Kidney (tissue), 14 donors: ENCODE data around the gene COX7A2. TPM values are rescaled to one million over a fixed set of nuclear protein-coding genes. Genes with fewer than 3 reads are reported as not detected.

Experiments
- DNase-seq, 5 donors: peaks; one replicate each; pipeline ENCODE4 v3.0.0-alpha.2; 2013 to 2020
- FAIRE-seq: peaks from 2 replicates; lab custom pipeline; 2012; peaks lifted over from hg19 to GRCh38; lab: Jason Lieb, UNC
- H3K27ac ChIP-seq, 2 donors: one replicate each; pipeline ENCODE4 v1.7.0; 2013; ENCODE audit warnings: low read depth in 2 of 2, low read length in 2 of 2, inconsistent platforms in 1 of 2
- H3K27me3 ChIP-seq: one replicate; pipeline ENCODE4 v1.7.1; 2013; ENCODE audit warnings: low read length, inconsistent platforms; ENCODE audit not compliant: control insufficient read depth, insufficient read depth
- H3K36me3 ChIP-seq, 3 donors: one replicate each; pipeline versions ENCODE4 v1.7.0 to v1.7.1; 2013; ENCODE audit warnings: low read length in 3 of 3, control low read depth in 1 of 3, inconsistent platforms in 1 of 3; ENCODE audit not compliant: insufficient read depth in 3 of 3, control insufficient read depth in 2 of 3
- H3K4me1 ChIP-seq, 3 donors: one replicate each; pipeline versions ENCODE4 v1.7.0 to v1.7.1; 2013; ENCODE audit warnings: low read length in 3 of 3, inconsistent platforms in 1 of 3, low read depth in 1 of 3; ENCODE audit not compliant: control insufficient read depth in 2 of 3, insufficient read depth in 2 of 3
- H3K4me3 ChIP-seq, 3 donors: one replicate each; pipeline versions ENCODE4 v1.7.0 to v1.8.1; 2013; ENCODE audit warnings: low read length in 3 of 3, control low read depth in 1 of 3, inconsistent platforms in 1 of 3
- H3K9ac ChIP-seq, 3 donors: one replicate each; pipeline versions ENCODE4 v1.7.0 to v1.7.1; 2013; ENCODE audit warnings: low read length in 3 of 3, control low read depth in 1 of 3, inconsistent platforms in 1 of 3
- H3K9me3 ChIP-seq, 3 donors: one replicate each; pipeline versions ENCODE4 v1.7.0 to v1.7.1; 2013; ENCODE audit warnings: low read length in 3 of 3, control low read depth in 1 of 3, inconsistent platforms in 1 of 3; ENCODE audit not compliant: control insufficient read depth in 2 of 3, insufficient read depth in 1 of 3
- intact Hi-C: fragments of 100-400 bp; cut with DNase I; formaldehyde crosslinking; loops from one replicate; pipeline ENCODE4 v1.11.1; 2022
- polyA plus RNA-seq: library from polyadenylated mRNA; stranded (reverse); fragments of 350-450 nt; fragmentation: Illumina TruSeq; extraction: RNeasy Lipid Tissue Mini Kit (QIAGEN cat#74804); gene quantifications from one replicate; pipeline ENCODE4 v1.2.3, GENCODE V29; 2014; ENCODE audit warnings: low read depth, low replicate concordance; ENCODE audit not compliant: insufficient read depth
- total RNA-seq: library from RNA; stranded (reverse); fragmentation: NEBNext Ultra II Directional; extraction: Animal tissue kit (Norgen Biotek cat#: 25700); gene quantifications from one replicate; pipeline ENCODE4 v1.2.1, GENCODE V29; 2021
- TF ChIP-seq, protein P1 (sequence below): IDR thresholded peaks from 3 replicates; pipeline ENCODE4 v1.5.1; 2012; ENCODE audit warnings: mild to moderate bottlenecking, moderate library complexity, borderline replicate concordance; ENCODE audit not compliant: insufficient read depth; ENCODE audit errors: extremely low read depth
- donor health status: control.
- donor health status: control.
- donor health status: control.
- donor health status: control.
- donor health status: control.
- donor health status: DM: yes; HTN: yes; CAD: no.
- donor health status: Normal renal cell carcinoma (clear cell type).

Gene COX7A2
- total and polyA plus RNA-seq, 2 donors from 2014 or later: 315 to 812 TPM

DNA sequence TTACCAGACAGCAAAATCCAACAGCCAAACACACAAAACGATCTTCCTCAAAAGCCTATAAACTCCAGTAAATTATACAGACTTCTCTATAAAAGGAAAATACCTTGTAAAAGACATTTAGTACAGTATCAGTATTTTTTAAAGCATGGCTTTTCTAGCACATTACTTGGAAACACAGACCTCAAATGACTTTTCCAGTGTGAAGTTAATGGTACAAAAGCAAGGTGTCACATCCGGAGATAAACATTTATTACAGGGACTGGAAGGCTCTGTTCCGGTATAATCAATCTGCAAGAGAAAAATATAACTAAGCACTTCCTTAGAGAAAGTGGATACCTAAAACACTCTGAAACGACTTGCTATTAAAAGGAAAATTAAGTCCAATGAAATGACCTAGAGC lies 23.9 kb upstream of the COX7A2 start:
- Histone ChIP-seq H3K27ac (no peak overlapping the region), H3K4me1 (peaks cover 0 to 8% (median 5%) of the 10 kb centered on the region in 3 donors), H3K4me3 (no peak overlapping the region), H3K9me3 (no peaks in the 10 kb centered on the region), H3K36me3 (peaks cover 0 to 6% (median 2%) of the 10 kb centered on the region in 3 donors), H3K27me3 (no peaks in the 10 kb centered on the region), H3K9ac (peak overlapping the region in 2 of 3 donors; percentile 21 to 37)
- DNase-seq: no peak
- TF ChIP-seq, protein P1, sequence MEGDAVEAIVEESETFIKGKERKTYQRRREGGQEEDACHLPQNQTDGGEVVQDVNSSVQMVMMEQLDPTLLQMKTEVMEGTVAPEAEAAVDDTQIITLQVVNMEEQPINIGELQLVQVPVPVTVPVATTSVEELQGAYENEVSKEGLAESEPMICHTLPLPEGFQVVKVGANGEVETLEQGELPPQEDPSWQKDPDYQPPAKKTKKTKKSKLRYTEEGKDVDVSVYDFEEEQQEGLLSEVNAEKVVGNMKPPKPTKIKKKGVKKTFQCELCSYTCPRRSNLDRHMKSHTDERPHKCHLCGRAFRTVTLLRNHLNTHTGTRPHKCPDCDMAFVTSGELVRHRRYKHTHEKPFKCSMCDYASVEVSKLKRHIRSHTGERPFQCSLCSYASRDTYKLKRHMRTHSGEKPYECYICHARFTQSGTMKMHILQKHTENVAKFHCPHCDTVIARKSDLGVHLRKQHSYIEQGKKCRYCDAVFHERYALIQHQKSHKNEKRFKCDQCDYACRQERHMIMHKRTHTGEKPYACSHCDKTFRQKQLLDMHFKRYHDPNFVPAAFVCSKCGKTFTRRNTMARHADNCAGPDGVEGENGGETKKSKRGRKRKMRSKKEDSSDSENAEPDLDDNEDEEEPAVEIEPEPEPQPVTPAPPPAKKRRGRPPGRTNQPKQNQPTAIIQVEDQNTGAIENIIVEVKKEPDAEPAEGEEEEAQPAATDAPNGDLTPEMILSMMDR: no peak
- intact Hi-C loops: no loop called here
- no peak for FAIRE-seq

DNA sequence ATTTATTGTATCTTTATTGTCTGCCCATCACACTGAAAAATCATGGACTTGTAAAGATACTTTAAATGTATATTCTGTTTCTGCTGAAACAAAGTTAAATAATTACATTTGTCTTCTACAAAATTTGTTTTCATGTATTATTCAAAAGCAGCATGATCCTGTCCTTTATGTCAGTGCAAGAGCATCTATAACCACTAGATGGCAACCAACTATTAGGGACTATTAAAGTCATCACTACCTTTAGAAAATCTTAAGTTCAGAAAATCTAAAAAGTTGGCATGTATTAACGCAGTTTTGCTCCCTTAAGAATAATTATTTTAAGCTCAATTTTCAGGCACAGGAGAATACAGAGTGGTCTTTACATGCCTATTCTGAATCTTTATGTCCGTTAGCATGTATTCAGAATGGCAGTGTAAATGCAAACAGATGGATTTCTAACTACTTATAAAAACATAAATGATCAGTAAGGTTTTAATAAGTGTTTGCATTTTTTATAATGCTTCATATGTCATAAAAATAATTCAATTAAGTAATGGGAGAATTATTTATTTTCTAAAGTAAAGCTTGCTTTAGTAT lies 23.2 kb upstream of the COX7A2 start:
- Histone ChIP-seq H3K27ac (no peak overlapping the region), H3K4me3 (no peak overlapping the region), H3K27me3 (no peaks in the 10 kb centered on the region), H3K9me3 (no peaks in the 10 kb centered on the region), H3K4me1 (peaks cover 0 to 8% (median 5%) of the 10 kb centered on the region in 3 donors), H3K36me3 (peaks cover 0 to 6% (median under 1%) of the 10 kb centered on the region in 3 donors), H3K9ac (no peak overlapping the region)
- intact Hi-C loops: no loop called here
- peak in 2 of 5 donors; percentile 43 to 70 for DNase-seq
- TF ChIP-seq, protein P1: peak; percentile 61
- FAIRE-seq: peak; percentile 88

DNA sequence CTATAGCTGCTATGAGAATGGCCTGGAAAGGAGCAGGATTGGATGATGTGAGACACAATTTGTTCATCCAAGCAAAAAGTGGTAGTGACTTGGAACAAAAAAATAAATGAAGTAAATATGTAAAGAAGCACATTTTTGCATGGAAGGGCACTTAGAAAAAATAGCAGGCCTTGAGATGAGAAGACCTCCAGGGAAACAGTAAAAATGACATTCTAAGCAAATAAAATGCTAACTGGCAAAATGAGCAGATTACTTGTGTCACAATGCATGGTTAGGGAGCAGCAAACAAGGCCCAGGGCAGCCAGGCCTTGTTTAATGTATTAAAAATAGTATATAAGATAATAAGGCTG lies 19.8 kb upstream of the COX7A2 start:
- no peak overlapping the region for H3K4me3 ChIP-seq
- peaks cover 0 to 5% (median 5%) of the 10 kb centered on the region in 3 donors for H3K4me1 ChIP-seq
- no peaks in the 10 kb centered on the region for H3K27me3 ChIP-seq
- H3K9ac ChIP-seq: no peak overlapping the region
- DNase-seq: peak in 1 of 5 donors; percentile 33
- FAIRE-seq: no peak
- no peak overlapping the region for H3K27ac ChIP-seq
- intact Hi-C loops: no loop called here
- H3K36me3 ChIP-seq: peaks cover 3 to 18% (median 9%) of the 10 kb centered on the region in 3 donors
- TF ChIP-seq, protein P1: no peak
- H3K9me3 ChIP-seq: no peaks in the 10 kb centered on the region
